Measurements from ENCODE around the gene ZNF365. TPM values are rescaled to one million over a fixed set of nuclear protein-coding genes. Genes with fewer than 3 reads are reported as not detected.

The ZNF365 gene
- total RNA-seq, 4 donors from 2014 or later = 0.27 to 0.83 TPM; not detected in 2

DNA sequence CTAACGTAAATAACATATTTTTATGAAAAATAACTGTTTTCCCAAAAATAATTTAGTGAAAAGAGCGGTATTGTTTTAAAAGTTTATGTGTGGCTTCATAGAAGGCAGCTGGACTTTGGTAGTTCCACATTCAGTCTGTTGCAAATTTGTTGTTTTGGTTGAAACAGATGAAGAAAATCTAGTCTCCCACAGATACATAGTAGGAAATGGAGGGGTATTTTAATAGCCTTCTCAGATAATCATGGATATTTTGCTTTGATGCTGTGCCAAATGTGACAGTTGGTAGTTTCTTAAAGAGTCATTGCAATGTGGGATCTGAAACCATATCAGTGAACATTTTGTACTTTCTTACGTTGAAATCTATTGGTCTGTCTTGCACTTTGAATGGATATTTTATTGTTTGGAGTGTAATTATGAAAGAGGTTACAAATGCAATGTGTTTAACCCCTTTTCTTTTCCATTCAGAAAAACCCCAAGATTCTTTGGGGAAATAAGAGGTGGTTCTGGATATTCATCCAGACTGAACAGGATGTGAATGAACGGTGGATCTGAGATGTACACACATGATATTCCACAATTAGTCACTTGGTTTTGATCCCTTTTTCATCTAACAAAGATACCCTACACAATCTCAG lies 10.4 kb downstream of the ZNF365 start:
- TF ChIP-seq POLR2A (IDR thresholded peaks at IDR 0.05) = no peak
- TF ChIP-seq, protein P1, sequence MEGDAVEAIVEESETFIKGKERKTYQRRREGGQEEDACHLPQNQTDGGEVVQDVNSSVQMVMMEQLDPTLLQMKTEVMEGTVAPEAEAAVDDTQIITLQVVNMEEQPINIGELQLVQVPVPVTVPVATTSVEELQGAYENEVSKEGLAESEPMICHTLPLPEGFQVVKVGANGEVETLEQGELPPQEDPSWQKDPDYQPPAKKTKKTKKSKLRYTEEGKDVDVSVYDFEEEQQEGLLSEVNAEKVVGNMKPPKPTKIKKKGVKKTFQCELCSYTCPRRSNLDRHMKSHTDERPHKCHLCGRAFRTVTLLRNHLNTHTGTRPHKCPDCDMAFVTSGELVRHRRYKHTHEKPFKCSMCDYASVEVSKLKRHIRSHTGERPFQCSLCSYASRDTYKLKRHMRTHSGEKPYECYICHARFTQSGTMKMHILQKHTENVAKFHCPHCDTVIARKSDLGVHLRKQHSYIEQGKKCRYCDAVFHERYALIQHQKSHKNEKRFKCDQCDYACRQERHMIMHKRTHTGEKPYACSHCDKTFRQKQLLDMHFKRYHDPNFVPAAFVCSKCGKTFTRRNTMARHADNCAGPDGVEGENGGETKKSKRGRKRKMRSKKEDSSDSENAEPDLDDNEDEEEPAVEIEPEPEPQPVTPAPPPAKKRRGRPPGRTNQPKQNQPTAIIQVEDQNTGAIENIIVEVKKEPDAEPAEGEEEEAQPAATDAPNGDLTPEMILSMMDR (IDR thresholded peaks at IDR 0.05) = no peak
- H3K27ac ChIP-seq = no peak overlapping the region
- H3K36me3 ChIP-seq = no peaks in the 10 kb centered on the region
- no peaks in the 10 kb centered on the region for H3K4me1 ChIP-seq
- H3K9me3 ChIP-seq = no peaks in the 10 kb centered on the region
- no peaks in the 10 kb centered on the region for H3K27me3 ChIP-seq
- H3K4me3 ChIP-seq = no peak overlapping the region
- no peak for DNase-seq

DNA sequence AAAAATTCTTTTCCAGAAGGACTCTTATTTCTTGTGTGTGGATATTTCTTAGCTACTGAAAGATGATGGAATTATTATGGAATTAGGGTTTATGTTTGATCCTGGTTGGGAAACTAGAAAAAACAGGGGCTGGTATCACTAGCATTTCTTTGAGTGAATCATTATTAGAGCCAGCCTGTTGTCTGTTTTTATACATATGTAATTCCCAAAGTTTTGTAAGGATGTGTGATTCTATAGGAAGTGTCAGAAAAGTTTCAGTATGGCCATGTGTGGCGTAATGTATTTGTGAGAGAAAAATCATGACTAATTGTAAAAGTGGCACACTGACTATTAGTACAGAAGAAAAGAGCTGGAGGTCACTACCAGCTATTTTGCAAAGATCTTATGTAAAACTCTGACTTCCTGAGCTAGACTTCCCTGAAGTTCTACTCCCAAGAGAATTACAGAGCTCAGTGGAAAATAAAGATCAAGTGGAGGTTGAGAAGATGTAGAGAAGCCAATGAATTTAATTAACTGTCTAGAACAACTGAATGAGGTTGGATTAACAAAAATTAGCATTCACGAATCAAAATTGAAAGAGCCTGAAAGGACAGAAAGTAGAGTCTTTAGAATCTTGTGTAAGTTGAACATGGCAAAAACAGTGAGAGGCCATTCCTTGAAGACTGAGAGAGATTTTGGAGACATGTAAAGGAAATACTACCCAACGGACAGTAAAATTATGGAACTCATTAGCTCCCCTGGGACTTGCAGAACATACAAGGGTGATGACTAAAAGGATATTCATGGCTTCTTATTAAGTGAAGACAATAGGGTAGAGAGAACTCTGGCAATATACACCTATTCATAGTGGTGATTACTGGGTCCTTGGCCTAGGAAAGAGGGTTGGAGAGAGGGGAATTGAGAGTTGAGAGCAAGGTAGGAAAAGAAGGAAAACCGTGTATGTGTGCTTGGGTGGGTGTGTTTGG lies 12.5 kb downstream of the ZNF365 start:
- Histone ChIP-seq H3K9me3 (no peaks in the 10 kb centered on the region), H3K4me3 (no peak overlapping the region), H3K27ac (no peak overlapping the region), H3K27me3 (no peaks in the 10 kb centered on the region), H3K4me1 (no peaks in the 10 kb centered on the region), H3K36me3 (no peaks in the 10 kb centered on the region)
- TF ChIP-seq POLR2A (IDR thresholded peaks at IDR 0.05) = no peak
- TF ChIP-seq, protein P1 (IDR thresholded peaks at IDR 0.05) = no peak
- DNase-seq = no peak

DNA sequence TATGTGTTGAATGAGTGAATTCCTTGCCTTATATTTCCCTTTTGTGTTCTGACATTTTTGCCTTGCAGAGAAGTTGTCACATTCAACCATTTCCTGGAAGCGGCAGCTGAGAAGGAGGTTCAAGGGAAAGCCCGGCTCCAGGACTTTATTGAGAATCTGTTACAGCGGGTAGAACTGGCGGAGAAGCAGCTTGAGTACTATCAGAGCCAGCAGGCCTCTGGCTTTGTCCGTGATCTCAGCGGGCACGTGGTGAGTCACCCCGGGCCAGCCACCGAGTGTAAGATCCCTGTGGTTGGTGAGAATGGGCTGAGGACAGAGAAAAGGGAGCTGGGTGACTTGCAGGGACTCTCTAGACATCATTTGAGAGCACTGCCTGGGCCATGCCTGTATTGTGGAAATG lies 14.2 kb downstream of the ZNF365 start:
- no peaks in the 10 kb centered on the region for H3K4me1 ChIP-seq
- TF ChIP-seq, protein P1 (IDR thresholded peaks at IDR 0.05) = no peak
- no peak for TF ChIP-seq POLR2A (IDR thresholded peaks at IDR 0.05)
- no peak for DNase-seq

DNA sequence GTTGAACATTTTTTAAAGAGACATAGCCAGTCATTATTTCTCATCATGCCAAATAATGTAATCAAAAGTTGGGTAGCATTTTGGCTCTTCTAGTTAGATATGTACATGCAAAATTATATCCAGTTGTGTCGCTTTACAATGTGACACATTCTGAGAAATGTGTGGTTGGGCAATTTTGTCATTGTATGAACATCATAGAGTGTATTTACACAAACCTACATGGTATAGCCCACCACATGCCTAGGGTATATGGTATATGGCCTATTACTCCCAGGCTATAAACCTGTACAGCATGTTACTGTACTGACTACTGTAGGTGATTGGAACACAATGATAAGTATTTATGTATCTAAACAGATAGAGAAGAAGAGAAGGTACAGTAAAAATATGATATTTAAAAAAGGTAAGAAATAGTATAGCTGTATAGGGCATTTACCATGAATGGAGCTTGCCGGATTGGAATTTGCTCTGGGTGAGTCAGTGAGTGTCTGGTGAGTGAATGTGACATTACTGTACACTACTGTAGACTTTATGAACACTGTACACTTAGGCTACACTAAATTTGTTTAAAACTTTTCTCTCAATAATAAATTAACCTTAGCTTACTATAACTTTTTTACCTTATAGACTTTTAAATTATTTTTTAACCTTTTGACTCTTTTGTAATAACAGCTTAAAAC lies 16.5 kb downstream of the ZNF365 start:
- Histone ChIP-seq H3K4me3 (no peak overlapping the region), H3K27ac (no peak overlapping the region), H3K4me1 (no peaks in the 10 kb centered on the region), H3K27me3 (no peaks in the 10 kb centered on the region), H3K36me3 (no peaks in the 10 kb centered on the region), H3K9me3 (no peaks in the 10 kb centered on the region)
- no peak for TF ChIP-seq POLR2A (IDR thresholded peaks at IDR 0.05)
- TF ChIP-seq, protein P1 (IDR thresholded peaks at IDR 0.05) = no peak
- no peak for DNase-seq

More for the DNA sequence above, 14.2 kb downstream of the ZNF365 start:
- Histone ChIP-seq H3K27me3 (no peaks in the 10 kb centered on the region), H3K36me3 (no peaks in the 10 kb centered on the region), H3K27ac (no peak overlapping the region), H3K4me3 (no peak overlapping the region), H3K9me3 (no peaks in the 10 kb centered on the region)

DNA sequence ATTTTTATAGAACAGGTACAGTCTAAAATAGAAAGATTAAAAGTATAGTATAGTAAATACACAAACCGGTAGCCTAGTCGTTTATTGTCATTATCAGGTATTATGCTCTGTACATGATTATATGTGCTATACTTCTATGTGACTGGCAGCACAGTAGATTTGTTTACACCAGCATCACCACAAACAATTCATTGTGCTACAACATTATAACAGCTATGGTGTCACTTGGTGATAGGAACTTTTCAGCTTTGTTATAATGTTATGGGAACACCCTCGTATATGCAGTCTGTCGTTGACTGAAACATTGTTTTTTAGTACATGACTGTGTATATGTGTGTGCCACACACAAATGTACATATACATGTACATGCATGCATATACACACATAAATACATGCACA lies 19.1 kb downstream of the ZNF365 start:
- H3K36me3 ChIP-seq = no peaks in the 10 kb centered on the region
- no peaks in the 10 kb centered on the region for H3K9me3 ChIP-seq
- TF ChIP-seq, protein P1 (IDR thresholded peaks at IDR 0.05) = no peak
- TF ChIP-seq POLR2A (IDR thresholded peaks at IDR 0.05) = no peak
- no peak for DNase-seq
- no peak overlapping the region for H3K4me3 ChIP-seq
- H3K4me1 ChIP-seq = no peaks in the 10 kb centered on the region
- no peaks in the 10 kb centered on the region for H3K27me3 ChIP-seq
- no peak overlapping the region for H3K27ac ChIP-seq
